GM21515 (cell line): ENCODE data around the gene ZNF540.
"Not testable (repeated sequence)": the region's sequence is repeated elsewhere in the genome, so short reads cannot be mapped to it uniquely, and the experiment has no call there.

Experiments used
- ATAC-seq: cut with Tn5 transposase; IDR thresholded peaks from one replicate; pipeline ENCODE4 v1.9.1; 2021; ENCODE audit not compliant: unreplicated experiment

Gene ZNF540

DNA sequence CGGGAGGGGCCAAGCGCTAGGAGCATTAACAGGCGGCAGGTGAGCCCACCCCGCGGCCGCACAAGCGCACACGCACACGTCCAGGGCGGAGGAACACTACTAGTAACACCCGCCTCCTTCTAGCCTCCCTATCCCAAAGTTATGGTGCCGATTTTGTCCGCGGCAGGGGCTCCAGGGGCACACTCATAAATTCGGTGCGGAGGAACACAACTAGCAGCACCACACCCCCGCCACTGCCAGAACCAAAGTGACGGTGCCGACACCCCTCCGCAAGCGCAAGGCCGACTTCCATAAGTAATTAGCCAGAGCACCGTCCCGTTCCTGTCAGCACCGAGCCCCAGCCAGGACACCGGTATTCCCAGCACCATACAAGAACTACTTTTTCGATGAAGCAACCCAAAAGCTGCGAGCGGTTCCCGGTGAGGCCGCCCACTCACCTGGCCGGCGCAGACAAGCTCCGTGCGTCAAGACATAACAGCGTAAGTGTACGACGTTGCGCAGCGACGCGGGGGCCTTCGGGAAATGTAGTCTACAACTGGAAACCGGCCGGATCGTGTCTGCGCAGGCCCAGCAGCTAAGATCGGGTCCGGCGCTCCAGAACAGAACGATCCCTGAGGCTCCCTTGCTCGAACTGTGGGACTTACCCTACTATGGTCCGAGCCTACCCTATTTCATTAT, at the start of gene ZNF540, which contains the start of gene ZNF571:
ZNF540 (plus strand) TSS at position 573 of the 678 bp plus-strand sequence. CDS start 3,572 bp downstream, outside the sequence.
ZNF571 (minus strand) TSS at position 489 of the 678 bp plus-strand sequence. CDS start 8,116 bp downstream, outside the sequence.
- peak; percentile 92 for ATAC-seq

DNA sequence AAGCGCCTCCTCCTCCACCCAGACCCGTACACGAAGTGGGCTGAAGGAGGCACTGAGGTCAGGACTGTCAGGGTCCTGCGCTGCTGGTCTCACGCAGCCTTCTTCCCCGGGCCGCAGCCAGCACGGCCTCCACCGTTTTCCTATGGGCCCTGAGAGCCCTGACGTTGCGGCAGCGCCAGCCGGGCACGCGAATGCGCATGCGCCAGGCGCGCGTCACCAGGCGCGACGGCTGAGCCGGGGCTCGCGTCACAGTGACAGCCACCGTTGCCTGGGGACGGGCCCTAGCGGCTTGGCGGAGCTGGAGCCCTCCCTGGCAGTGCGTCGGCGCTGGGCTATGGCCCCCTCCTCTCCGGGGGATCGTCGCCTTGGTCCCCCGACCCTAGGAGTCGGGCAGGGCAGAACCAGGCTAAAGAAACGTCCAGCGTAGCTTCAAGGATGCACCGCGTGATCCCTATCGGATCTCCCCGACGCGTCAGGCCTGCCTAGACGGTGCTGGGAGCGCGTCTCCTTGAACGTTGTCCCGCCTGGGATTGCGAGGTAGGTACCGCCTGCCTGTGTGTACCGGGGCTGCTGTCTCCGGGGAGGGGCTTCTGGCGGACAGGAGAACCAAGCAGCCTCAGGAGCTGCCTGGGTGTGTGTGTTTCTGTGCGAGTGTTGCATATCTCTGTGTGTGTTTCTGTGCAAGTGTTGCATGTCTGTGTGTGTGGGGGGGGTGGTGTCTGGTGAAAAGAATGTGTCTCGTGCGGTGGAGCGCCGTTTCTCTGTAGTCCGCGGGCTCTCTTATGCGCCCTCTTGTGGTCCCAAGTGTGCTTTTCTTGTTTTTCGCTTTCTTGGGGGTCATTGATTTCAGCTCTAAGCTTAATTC, 43.3 kb upstream of the ZNF540 start:
- peak; percentile 58 for ATAC-seq

DNA sequence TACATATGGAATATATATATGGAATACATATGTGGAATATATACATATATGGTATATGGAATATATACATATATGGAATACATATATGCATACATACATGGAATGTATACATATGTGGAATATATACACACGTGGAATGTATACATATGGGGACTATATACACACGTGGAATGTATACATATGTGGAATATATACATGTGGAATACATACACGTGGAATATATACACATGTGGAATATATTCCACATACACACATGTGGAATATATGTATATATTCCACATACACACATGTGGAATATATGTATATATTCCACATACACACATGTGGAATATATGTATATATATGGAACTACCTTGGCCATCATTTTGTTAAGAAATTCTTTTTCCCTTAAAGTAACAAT, 31.2 kb upstream of the ZNF540 start:
- ATAC-seq: no peak

DNA sequence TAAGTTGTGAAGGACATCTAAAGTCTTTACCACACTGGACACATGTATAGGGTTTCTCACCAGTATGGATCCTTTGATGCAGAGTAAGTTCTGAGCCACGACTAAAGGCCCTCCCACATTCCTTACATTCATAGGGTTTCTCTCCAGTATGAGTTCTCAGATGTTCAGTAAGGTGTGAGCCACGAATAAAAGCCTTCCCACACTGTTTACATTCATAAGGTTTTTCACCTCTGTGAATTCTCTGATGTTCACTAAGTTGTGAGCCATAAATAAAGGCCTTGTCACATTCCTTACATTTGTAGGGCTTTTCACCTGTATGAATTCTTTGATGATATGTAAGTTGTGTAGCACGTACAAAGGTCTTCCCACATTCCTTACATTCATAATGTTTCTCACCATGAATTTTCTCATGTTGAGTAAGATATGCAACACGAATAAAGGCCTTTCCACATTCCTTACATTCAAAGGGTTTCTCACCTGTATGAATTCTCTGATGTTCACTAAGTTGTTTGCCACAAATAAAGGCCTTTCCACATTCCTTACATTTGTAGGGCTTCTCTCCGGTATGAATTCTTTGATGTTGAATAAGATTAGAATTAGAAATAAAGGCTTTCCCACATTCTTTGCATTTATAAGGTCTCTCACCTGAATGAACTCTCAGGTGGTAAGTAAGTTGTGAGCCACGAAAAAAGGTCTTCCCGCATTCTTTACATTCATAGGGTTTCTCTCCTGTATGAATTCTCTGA, 29.9 kb upstream of the ZNF540 start:
- no peak for ATAC-seq

DNA sequence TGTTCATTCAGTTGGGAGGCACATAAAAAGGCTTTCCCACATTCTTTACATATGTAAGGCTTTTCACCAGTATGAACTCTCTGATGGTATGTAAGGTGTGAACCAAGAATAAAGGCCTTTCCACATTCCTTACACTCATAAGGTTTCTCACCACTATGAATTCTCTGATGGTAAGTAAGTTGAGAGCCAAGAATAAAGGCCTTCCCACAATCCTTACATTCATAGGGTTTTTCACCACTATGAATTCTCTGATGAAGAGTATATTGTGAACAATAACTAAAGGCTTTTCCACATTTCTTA, 29.4 kb upstream of the ZNF540 start:
- no peak for ATAC-seq

DNA sequence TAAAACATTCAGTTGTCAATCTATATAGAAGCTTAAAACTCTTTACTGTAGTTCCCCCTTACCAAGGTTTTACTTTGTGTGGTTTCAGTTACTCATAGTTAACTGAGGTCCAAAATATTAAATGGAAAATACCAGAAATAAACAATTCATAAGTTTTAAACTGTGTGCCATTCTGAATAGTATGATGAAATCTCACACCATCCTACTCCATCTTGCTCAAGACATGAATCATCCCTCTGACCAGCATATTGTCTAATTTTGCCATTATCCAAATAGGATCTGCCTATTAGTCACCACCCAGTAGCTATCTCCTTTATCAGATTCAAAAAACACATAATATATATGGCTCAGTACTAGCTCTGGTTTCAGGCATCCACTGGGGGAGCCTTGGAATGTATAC, 22.5 kb upstream of the ZNF540 start:
- ATAC-seq: no peak

DNA sequence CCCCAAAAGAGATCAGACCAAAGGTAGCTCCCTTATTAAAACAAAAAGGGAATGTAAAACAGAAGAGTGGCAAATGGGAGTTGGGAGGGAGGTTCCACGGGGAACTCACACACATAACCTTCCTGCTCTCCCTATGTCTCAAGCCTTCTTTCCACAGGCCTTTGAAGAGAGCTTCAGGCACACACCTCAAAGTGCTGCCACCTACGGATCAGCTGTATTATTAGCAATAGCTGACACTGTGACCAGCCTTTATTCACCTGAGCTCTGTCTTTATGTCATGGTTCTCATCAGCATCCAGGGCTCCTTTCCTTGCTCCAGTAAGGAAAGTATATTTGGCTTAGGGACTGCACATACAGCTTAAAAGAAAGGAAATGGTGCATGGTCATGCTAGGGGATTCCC, 11.3 kb upstream of the ZNF540 start:
- no peak for ATAC-seq

DNA sequence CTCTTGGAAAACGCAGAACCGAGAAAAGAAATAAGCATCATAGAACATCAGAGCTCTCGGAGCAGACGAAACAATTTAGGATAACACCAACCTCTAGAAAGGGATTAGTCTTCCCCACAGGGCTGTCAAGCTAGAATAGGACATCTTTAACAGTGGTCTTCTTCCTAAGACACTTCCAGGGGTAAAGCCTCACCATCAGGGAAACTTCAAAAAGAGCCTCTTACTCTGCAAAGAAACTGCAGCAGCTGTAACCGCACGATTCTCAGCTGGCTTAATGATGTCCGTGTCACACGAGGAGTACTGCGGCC, 726 bp upstream of the ZNF540 start:
- ATAC-seq: no peak

DNA sequence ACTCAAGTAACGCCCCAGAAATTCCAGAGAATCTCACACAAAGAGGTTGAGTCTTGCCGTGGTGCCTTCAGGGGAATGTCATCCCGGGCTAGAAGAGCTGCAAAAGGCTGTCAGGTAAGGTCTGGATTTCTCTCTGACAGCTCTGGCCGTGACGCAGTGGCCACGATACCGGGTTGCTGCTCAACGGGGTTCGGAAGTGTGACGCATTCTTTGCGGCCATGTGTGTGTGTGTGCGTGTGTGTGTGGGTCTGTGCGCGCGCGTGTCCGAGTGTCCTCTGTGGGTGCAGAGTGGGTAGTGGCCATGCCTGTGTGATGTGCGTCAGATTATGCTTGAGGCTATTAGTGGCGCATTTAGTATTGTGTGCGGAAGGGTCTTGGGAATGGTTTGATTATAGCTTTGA, 306 bp downstream of the ZNF540 start:
- ATAC-seq: no peak

DNA sequence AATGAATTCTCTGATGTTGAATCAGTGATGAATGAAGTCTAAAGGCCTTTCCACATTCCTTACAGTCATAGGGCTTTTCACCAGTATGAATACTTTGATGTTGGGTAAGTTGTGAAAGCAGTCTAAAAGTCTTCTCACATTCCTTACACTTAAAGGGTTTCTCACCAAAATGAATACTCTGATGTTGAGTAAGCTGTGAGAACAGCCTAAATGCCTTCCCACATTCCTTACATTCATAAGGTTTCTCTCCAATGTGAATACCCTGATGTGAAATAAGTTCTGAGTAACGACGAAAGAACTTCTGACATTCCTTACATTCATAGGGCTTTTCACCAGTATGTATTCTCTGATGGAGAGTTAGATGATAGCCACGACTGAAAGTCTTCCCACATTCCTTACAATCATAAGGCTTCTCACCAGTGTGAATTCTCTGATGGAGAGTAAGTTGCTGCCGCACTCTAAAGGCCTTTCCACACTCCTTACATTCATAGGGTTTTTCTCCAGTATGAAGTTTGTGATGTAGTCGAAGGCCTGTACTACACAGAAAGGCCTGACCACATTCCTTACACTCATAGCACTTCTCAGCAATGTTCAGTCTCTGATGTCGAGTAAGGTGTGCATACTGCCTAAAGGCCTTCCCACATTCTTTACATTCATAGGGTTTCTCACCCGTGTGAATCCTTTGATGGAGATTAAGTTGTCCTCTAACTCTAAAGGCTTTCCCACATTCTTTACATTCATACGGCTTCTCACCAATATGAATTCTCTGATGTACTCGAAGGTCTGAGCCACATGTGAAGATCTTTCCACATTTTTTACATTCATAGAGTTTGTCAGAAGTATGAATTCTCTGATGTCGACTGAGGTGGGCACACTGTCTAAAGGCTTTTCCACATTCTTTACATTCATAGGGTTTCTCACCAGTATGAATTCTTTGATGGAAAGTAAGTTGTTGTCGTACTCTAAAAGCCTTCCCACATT, 40.7 kb downstream of the ZNF540 start:
- ATAC-seq: no peak

DNA sequence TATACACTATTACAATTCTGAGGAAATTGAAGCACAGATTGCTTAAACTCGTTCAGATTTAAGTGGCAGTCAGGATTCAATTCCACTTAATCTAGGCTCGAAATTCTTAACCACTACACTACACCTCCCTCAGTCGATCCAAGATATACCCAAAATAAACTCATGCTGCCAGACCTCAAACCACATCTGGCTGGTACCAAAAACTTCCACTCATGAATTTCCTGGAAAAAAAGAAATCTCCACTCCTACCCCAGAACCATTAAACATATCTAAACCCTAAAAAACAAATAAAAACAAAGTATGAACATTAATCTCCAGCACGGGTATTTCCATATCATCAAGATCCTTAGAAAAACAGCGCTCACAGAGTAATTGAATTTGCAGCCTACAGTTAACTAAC, 59.4 kb downstream of the ZNF540 start:
- no peak for ATAC-seq

DNA sequence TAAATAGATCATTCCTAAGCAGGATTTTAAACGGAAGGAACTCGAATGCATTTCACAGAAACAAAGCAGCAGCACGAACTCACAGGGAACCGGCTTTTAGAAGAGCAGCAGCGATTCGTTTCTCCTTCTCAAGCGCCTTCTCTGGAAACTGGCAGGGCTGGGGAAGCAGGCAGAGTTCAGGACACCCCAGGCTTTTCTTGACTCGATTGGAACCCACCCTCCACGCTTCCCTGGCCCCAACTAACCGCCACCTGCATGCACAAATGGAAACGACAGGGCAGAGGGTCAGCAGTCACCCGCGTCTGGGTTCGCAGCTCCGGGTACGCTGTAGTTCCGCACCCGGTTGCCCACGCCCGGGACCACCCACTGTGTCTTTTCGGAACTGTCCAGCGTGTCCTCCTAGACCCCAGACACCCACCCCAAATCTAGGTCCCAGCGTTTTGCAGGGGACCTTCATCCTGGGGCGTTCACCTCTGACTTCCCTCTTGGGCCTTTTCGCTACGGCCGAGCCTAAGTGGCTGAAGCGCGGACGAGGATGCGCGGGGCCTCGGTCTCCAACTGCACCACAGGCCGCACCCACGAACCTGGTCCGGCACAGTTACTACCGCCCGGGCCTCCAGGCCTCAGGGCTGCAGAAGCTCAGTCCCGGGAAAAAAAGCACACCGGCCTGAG, 60.1 kb downstream of the ZNF540 start:
- ATAC-seq: peak; percentile 50

DNA sequence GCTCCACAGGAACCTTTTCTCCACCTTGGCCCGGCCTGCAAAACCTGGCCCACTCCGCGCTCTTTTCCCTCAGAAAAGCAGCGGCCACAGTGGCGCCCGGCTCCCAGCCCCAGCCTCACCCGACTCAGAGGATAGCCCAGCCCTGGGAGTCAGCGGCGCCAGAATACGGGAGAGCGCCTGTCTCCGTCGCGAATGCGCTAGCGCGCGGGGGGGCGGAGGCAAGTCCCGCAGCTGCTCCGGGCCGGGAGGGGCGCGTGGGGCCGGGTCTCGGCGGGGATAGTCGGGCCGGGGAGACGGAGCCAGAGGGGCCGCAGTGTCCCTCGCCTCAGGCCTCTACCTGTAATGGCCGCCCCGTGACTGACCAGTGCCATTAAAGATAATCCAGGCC, 60.6 kb downstream of the ZNF540 start, which contains the start of gene ZFP30:
ZFP30 (minus strand) TSS at position 165 of the 388 bp plus-strand sequence. CDS start 7,643 bp downstream, outside the sequence.
- ATAC-seq: peak; percentile 68

DNA sequence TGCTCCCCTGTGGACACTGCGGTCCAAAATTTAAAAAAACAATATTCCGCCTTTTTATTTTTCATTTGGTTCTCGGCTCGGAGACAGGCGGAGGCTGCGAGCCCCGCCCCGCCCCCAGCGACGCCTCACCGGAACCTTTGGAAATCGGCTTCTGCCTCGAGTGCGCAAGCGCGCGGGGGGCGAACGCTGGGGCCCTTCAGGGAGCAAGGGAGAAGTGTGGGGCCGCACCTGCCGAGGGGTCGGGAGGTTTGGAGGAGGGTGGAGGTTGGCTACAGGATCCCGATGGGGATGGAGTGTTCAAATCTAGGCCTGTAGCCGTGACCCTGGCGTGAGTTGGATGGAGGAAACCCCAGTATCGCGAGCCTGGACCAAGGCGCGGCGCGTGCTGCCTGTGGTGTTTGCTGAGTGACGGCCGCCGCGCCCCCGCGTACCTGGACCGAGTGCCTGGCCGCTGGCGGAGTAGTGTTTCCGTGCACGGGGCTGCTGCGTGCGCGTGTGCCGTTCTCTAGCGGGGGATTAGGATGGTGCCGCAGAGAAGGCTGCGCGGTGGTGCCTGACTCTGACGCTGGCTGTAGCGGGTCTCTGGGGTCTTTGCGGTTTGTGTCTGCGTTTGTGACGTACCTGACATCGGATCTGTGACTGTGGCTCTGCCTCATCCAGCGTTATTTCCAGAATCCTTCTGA, 61.2 kb downstream of the ZNF540 start:
- peak; percentile 56 for ATAC-seq

DNA sequence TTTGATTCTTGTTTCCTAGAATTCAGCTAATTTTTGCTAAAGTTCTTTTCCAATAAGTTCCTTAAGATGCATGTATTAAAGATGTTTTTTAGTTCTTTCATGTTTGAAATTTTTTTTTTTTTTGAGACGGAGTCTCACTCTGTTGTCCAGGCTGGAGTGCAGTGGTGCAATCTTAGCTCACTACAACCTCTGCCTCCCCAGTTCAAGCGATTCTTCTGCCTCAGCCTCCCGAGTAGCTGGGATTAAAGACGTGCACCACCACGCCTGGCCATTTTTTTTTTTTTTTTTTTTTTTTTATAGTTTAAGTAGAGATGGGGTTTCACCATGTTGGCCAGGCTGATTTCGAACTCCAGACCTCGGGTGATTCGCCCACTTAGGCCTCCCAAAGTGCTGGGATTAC, 62.5 kb downstream of the ZNF540 start:
- ATAC-seq: not testable (repeated sequence)
